Mucosa of descending colon (tissue), 3 donors: Measurements from ENCODE around the gene ARL2BP. TPM values are rescaled to one million over a fixed set of nuclear protein-coding genes. Genes with fewer than 3 reads are reported as not detected.

ENCODE experiments used
- ATAC-seq: fragments of 200-7000 bp; cut with Tn5 transposase; one replicate; pipeline ENCODE4 v1.9.1; 2020; ENCODE audit warnings: mild to moderate bottlenecking, moderate library complexity
- DNase-seq, 3 donors: peaks; one replicate each; pipeline ENCODE4 v3.0.0-alpha.2; 2020
- H3K36me3 ChIP-seq: fragments of 200-600 bp; one replicate; pipeline ENCODE4 v1.8.0; 2021; ENCODE audit warnings: low read depth, mild to moderate bottlenecking
- H3K4me1 ChIP-seq: fragments of 200-600 bp; one replicate; pipeline ENCODE4 v1.8.0; 2021; ENCODE audit warnings: low read depth, mild to moderate bottlenecking
- H3K4me3 ChIP-seq: fragments of 200-600 bp; one replicate; pipeline ENCODE4 v1.8.0; 2021; ENCODE audit warnings: mild to moderate bottlenecking
- H3K9me3 ChIP-seq: fragments of 200-600 bp; one replicate; pipeline ENCODE4 v1.8.0; 2021; ENCODE audit warnings: mild to moderate bottlenecking
- intact Hi-C, 2 donors: fragments of 100-400 bp; cut with DNase I in 1 of 2; cut with micrococcal nuclease in 1 of 2; formaldehyde crosslinking; loops; one replicate each; pipeline versions ENCODE4 v1.11.0 to v1.11.1; 2022; cut with DNase I, micrococcal nuclease
- total RNA-seq, 3 donors: library from RNA; stranded (reverse); fragmentation: NEBNext Ultra II Directional in 2 of 3; extraction: Animal tissue kit (Norgen Biotek cat#: 25700) in 2 of 3; gene quantifications; one replicate each; pipeline versions ENCODE4 v1.2.1 to v1.2.4, GENCODE V29; 2021 to 2023
- TF ChIP-seq, protein P1 (sequence below): fragments of 200-600 bp; IDR thresholded peaks from one replicate; pipeline ENCODE4 v1.8.0; 2022; ENCODE audit warnings: antibody characterized with exemption, mild to moderate bottlenecking
- donor health status: DM: no; HTN: no; CAD: no; lungs with moderate emphysema.
- donor health status: DM: no; HTN: no; CAD: no.
- donor health status: DM: no; HTN: yes; CAD: no.

Gene ARL2BP
- total RNA-seq, 3 donors from 2014 or later = 29.2 to 39.7 (median 35.4) TPM

DNA sequence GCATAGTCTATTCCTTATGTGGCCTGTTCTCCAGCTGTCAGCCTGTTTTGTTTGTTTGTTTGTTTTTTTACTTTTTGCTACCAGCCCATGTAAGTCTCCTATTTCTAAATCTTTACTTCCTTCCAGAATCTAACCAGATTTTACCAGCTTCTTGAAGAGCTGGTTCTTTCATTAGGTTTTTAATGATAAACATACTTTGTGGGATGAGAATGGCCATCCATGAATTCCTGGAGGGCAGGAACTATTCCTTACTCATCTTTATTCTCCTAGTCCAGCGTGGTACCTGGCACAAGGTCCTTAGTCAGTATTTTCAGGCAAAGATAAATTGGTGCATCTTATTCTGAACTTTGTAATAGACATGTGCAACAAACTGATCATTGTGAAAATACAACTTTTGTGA lies 41.6 kb upstream of the ARL2BP start:
- H3K9me3 ChIP-seq = no peaks in the 10 kb centered on the region
- ATAC-seq (no peak), DNase-seq (no peak)
- no peaks in the 10 kb centered on the region for H3K36me3 ChIP-seq
- no peaks in the 10 kb centered on the region for H3K4me1 ChIP-seq
- H3K4me3 ChIP-seq = no peak overlapping the region
- TF ChIP-seq, protein P1, sequence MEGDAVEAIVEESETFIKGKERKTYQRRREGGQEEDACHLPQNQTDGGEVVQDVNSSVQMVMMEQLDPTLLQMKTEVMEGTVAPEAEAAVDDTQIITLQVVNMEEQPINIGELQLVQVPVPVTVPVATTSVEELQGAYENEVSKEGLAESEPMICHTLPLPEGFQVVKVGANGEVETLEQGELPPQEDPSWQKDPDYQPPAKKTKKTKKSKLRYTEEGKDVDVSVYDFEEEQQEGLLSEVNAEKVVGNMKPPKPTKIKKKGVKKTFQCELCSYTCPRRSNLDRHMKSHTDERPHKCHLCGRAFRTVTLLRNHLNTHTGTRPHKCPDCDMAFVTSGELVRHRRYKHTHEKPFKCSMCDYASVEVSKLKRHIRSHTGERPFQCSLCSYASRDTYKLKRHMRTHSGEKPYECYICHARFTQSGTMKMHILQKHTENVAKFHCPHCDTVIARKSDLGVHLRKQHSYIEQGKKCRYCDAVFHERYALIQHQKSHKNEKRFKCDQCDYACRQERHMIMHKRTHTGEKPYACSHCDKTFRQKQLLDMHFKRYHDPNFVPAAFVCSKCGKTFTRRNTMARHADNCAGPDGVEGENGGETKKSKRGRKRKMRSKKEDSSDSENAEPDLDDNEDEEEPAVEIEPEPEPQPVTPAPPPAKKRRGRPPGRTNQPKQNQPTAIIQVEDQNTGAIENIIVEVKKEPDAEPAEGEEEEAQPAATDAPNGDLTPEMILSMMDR = no peak
- intact Hi-C loops = no loop called here

DNA sequence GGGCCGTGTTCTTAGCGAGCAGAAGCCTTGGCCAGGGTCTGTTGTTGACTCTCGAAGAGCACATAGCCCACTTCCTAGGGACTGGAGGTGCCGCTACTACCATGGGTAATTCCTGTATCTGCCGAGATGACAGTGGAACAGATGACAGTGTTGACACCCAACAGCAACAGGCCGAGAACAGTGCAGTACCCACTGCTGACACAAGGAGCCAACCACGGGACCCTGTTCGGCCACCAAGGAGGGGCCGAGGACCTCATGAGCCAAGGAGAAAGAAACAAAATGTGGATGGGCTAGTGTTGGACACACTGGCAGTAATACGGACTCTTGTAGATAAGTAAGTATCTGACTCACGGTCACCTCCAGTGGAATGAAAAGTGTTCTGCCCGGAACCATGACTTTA lies 40.4 kb upstream of the ARL2BP start:
- no peaks in the 10 kb centered on the region for H3K4me1 ChIP-seq
- DNase-seq (no peak), ATAC-seq (no peak)
- no peaks in the 10 kb centered on the region for H3K9me3 ChIP-seq
- H3K4me3 ChIP-seq = no peak overlapping the region
- intact Hi-C loops = no loop called here
- H3K36me3 ChIP-seq = no peaks in the 10 kb centered on the region
- TF ChIP-seq, protein P1 = no peak

DNA sequence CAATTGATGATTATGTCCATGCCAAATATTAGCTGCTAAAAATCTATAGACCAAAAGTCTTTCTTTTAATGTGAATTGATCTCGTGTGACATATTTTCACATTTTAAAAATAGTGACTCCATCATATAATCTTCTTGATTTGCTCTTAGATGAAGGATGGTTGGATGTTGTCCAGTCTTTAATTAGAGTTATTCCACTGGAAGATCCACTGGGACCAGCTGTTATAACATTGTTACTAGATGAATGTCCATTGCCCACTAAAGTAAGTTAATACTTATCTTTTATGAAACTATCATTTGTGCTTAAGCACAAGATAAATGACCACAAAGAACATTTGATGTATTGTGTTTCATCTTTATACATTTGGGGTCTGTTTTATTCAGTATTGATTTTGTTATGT lies 36.1 kb upstream of the ARL2BP start:
- Histone ChIP-seq H3K4me1 (no peaks in the 10 kb centered on the region), H3K9me3 (no peaks in the 10 kb centered on the region), H3K36me3 (no peaks in the 10 kb centered on the region), H3K4me3 (no peak overlapping the region)
- TF ChIP-seq, protein P1 = no peak
- intact Hi-C loops = no loop called here
- ATAC-seq (no peak), DNase-seq (no peak)

DNA sequence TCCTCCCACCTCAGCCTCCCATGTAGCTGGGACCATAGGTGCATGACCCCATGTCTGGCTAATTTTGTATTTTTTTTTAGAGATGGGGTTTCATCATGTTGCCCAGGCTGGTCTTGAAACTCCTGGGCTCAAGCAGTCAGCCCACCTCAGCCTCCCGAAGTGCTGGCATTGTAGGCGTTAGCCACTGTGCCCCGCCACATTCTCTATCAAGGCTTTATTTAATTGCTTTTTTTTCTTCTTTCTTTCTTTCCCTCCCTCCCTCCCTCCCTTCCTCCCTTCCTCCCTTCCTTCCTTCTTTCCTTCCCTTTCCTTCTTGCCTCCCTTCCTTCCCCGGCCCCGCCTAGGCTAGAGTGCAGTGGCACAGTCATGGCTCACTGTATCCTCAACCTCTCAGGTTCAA lies 35.3 kb upstream of the ARL2BP start:
- H3K4me3 ChIP-seq = no peak overlapping the region
- TF ChIP-seq, protein P1 = no peak
- no peaks in the 10 kb centered on the region for H3K9me3 ChIP-seq
- no peaks in the 10 kb centered on the region for H3K4me1 ChIP-seq
- no peaks in the 10 kb centered on the region for H3K36me3 ChIP-seq
- intact Hi-C loops = no loop called here
- DNase-seq = no peak
- no peak for ATAC-seq

DNA sequence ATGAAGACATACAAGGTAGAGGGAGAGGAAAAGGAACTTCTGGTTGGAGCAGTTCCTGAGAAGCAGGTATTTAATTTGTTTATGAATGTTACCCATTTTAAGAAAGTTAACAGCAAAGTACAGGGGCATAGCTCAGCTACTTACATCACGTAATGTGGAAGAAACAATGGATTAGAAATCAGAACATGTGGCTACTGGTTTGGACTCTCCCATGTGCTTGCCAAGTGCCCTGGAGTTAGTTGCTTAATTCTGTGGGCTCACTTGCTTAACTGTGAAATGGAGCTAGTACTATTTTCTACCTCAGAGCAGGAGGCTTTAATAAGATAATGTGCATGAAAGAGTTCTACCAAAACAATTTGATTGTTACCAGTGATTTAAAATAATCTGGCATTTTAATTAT lies 31.6 kb upstream of the ARL2BP start:
- Histone ChIP-seq H3K4me3 (no peak overlapping the region), H3K9me3 (peaks cover 16% of the 10 kb centered on the region), H3K4me1 (no peaks in the 10 kb centered on the region), H3K36me3 (peaks cover 15% of the 10 kb centered on the region)
- DNase-seq = no peak
- ATAC-seq = no peak
- TF ChIP-seq, protein P1 = no peak
- intact Hi-C loops = no loop called here

DNA sequence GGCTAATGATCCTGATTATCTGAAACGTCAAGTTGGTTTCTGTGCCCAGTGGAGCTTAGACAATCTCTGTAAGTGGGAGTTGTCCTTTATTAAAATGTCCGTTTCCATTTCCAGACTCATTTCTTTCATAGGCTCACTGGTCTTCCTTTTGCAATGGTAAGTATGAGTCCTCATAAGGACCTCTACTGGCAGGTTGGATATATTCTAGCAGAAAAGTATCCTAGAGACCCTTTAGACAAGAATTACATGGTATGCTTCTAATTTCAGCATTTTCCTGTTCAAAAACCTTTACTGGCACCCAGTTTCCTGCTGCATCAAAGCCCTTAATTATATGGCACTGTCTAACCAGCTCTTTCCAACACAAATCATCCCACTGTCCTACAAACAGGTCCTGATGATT lies 28.1 kb upstream of the ARL2BP start:
- Histone ChIP-seq H3K9me3 (peaks cover 16% of the 10 kb centered on the region), H3K4me1 (no peaks in the 10 kb centered on the region), H3K36me3 (peaks cover 24% of the 10 kb centered on the region), H3K4me3 (no peak overlapping the region)
- TF ChIP-seq, protein P1 = no peak
- ATAC-seq = no peak
- intact Hi-C loops = no loop called here
- no peak for DNase-seq
